Measurements from ENCODE around the gene IRGQ.
"Not testable (repeated sequence)": the region's sequence is repeated elsewhere in the genome, so short reads cannot be mapped to it uniquely, and the experiment has no call there.

Gene IRGQ

GRCh38 chr19:43560687-43561086, 35.2 kb downstream of the IRGQ start:
- TF ChIP-seq POLR2A (IDR thresholded peaks at IDR 0.05; ENCODE audit: low read length) (no peak), GATA1 (IDR thresholded peaks at IDR 0.05; ENCODE audit: low read depth, low read length) (no peak)
- peak in 1 of 2 experiments; percentile 14 for DNase-seq

- peak; percentile 71 to 83 for DNase-seq
- no peak for TF ChIP-seq POLR2A (IDR thresholded peaks at IDR 0.05; ENCODE audit: low read length)
- TF ChIP-seq GATA1 (IDR thresholded peaks at IDR 0.05; ENCODE audit: low read depth, low read length) = no peak
Measured at GRCh38 chr19:43555185-43555770, 40.7 kb downstream of the IRGQ start.

GRCh38 chr19:43554317-43554895, 41.5 kb downstream of the IRGQ start:
- DNase-seq = no peak
- no peak for TF ChIP-seq POLR2A (IDR thresholded peaks at IDR 0.05; ENCODE audit: low read length)
- no peak for TF ChIP-seq GATA1 (IDR thresholded peaks at IDR 0.05; ENCODE audit: low read depth, low read length)

GRCh38 chr19:43553656-43554055, 42.3 kb downstream of the IRGQ start:
- no peak for DNase-seq
- TF ChIP-seq GATA1 (IDR thresholded peaks at IDR 0.05; ENCODE audit: low read depth, low read length) (no peak), POLR2A (IDR thresholded peaks at IDR 0.05; ENCODE audit: low read length) (no peak)

GRCh38 chr19:43552616-43553015, 43.3 kb downstream of the IRGQ start:
- TF ChIP-seq GATA1 (IDR thresholded peaks at IDR 0.05; ENCODE audit: low read depth, low read length) (no peak), POLR2A (IDR thresholded peaks at IDR 0.05; ENCODE audit: low read length) (no peak)
- DNase-seq = no peak

- no peak for DNase-seq
- TF ChIP-seq GATA1 (IDR thresholded peaks at IDR 0.05; ENCODE audit: low read depth, low read length) (no peak), POLR2A (IDR thresholded peaks at IDR 0.05; ENCODE audit: low read length) (no peak)
Measured at GRCh38 chr19:43552198-43552450, 43.8 kb downstream of the IRGQ start.

- TF ChIP-seq GATA1 (IDR thresholded peaks at IDR 0.05; ENCODE audit: low read depth, low read length) (no peak), POLR2A (IDR thresholded peaks at IDR 0.05; ENCODE audit: low read length) (no peak)
- DNase-seq = no peak
Measured at GRCh38 chr19:43551399-43552197, 44.3 kb downstream of the IRGQ start.

- DNase-seq = no peak
- no peak for TF ChIP-seq POLR2A (IDR thresholded peaks at IDR 0.05; ENCODE audit: low read length)
- TF ChIP-seq GATA1 (IDR thresholded peaks at IDR 0.05; ENCODE audit: low read depth, low read length) = no peak
Measured at GRCh38 chr19:43548706-43549105, 47.2 kb downstream of the IRGQ start.

GRCh38 chr19:43547926-43548325, 48.0 kb downstream of the IRGQ start:
- DNase-seq = not testable (repeated sequence)

GRCh38 chr19:43546581-43546980, 49.4 kb downstream of the IRGQ start:
- TF ChIP-seq POLR2A (IDR thresholded peaks at IDR 0.05; ENCODE audit: low read length) (no peak), GATA1 (IDR thresholded peaks at IDR 0.05; ENCODE audit: low read depth, low read length) (no peak)
- DNase-seq = no peak

- TF ChIP-seq POLR2A (IDR thresholded peaks at IDR 0.05; ENCODE audit: low read length) (no peak), GATA1 (IDR thresholded peaks at IDR 0.05; ENCODE audit: low read depth, low read length) (no peak)
- DNase-seq = no peak
Measured at GRCh38 chr19:43545981-43546380, 50.0 kb downstream of the IRGQ start.

- DNase-seq = no peak
- TF ChIP-seq POLR2A (IDR thresholded peaks at IDR 0.05; ENCODE audit: low read length) (no peak), GATA1 (IDR thresholded peaks at IDR 0.05; ENCODE audit: low read depth, low read length) (no peak)
Measured at GRCh38 chr19:43545276-43545675, 50.7 kb downstream of the IRGQ start.

- no peak for DNase-seq
- TF ChIP-seq GATA1 (IDR thresholded peaks at IDR 0.05; ENCODE audit: low read depth, low read length) (no peak), POLR2A (IDR thresholded peaks at IDR 0.05; ENCODE audit: low read length) (no peak)
Measured at GRCh38 chr19:43544077-43544476, 51.9 kb downstream of the IRGQ start.

GRCh38 chr19:43541920-43542650, 53.8 kb downstream of the IRGQ start:
- DNase-seq = no peak
- TF ChIP-seq POLR2A (IDR thresholded peaks at IDR 0.05; ENCODE audit: low read length) (no peak), GATA1 (IDR thresholded peaks at IDR 0.05; ENCODE audit: low read depth, low read length) (no peak)

All from erythroblast (primary cell).